Neuron (in vitro differentiated cells): ENCODE data around the gene CLN6.
"Not testable (repeated sequence)": the region's sequence is repeated elsewhere in the genome, so short reads cannot be mapped to it uniquely, and the experiment has no call there.

Source experiments
- H2AFZ ChIP-seq: one replicate; pipeline ENCODE4 v1.6.1; 2013; ENCODE audit warnings: low read depth, mild to moderate bottlenecking, inconsistent platforms, low read length, moderate library complexity
- H3K27me3 ChIP-seq: one replicate; pipeline ENCODE4 v1.6.1; 2013; ENCODE audit warnings: low read length; ENCODE audit not compliant: insufficient read depth
- H3K36me3 ChIP-seq: one replicate; pipeline ENCODE4 v1.6.1; 2013; ENCODE audit warnings: low read length; ENCODE audit not compliant: insufficient read depth
- H3K4me1 ChIP-seq: one replicate; pipeline ENCODE4 v1.6.1; 2013; ENCODE audit warnings: low read length; ENCODE audit not compliant: insufficient read depth
- H3K4me3 ChIP-seq: 2 replicates; pipeline ENCODE4 v1.5.1; 2013; ENCODE audit warnings: mild to moderate bottlenecking, low read length, moderate library complexity
- H3K9me3 ChIP-seq: one replicate; pipeline ENCODE4 v1.6.1; 2013; ENCODE audit warnings: low read length

The CLN6 gene

GRCh38 chr15:68213491-68213845 lies 16.1 kb downstream of the CLN6 start:
- not testable (repeated sequence) for H3K27me3 ChIP-seq

GRCh38 chr15:68211656-68212320 lies 17.7 kb downstream of the CLN6 start:
- no peaks in the 10 kb centered on the region for H3K9me3 ChIP-seq
- H3K27me3 ChIP-seq = no peaks in the 10 kb centered on the region
- H3K4me1 ChIP-seq = no peaks in the 10 kb centered on the region
- no peak overlapping the region for H3K4me3 ChIP-seq
- peaks cover 22% of the 10 kb centered on the region for H3K36me3 ChIP-seq
- no peak overlapping the region for H2AFZ ChIP-seq

More at GRCh38 chr15:68213491-68213845, 16.1 kb downstream of the CLN6 start:
- not testable (repeated sequence) for H2AFZ ChIP-seq, H3K4me3 ChIP-seq, H3K4me1 ChIP-seq, H3K9me3 ChIP-seq
- peaks cover 32% of the 10 kb centered on the region for H3K36me3 ChIP-seq

GRCh38 chr15:68210821-68211655 lies 18.5 kb downstream of the CLN6 start:
- no peak overlapping the region for H3K4me3 ChIP-seq
- H3K27me3 ChIP-seq = no peaks in the 10 kb centered on the region

GRCh38 chr15:68210409-68210756 lies 19.1 kb downstream of the CLN6 start:
- Histone ChIP-seq H2AFZ (no peak overlapping the region), H3K4me3 (no peak overlapping the region), H3K9me3 (no peaks in the 10 kb centered on the region), H3K4me1 (no peaks in the 10 kb centered on the region), H3K27me3 (no peaks in the 10 kb centered on the region), H3K36me3 (peaks cover 15% of the 10 kb centered on the region)

More at GRCh38 chr15:68210821-68211655, 18.5 kb downstream of the CLN6 start:
- H3K9me3 ChIP-seq = no peaks in the 10 kb centered on the region
- no peaks in the 10 kb centered on the region for H3K4me1 ChIP-seq
- H3K36me3 ChIP-seq = peaks cover 17% of the 10 kb centered on the region
- H2AFZ ChIP-seq = no peak overlapping the region

GRCh38 chr15:68209735-68210408 lies 19.7 kb downstream of the CLN6 start:
- H3K4me1 ChIP-seq = no peaks in the 10 kb centered on the region
- H3K4me3 ChIP-seq = no peak overlapping the region
- H2AFZ ChIP-seq = no peak overlapping the region
- H3K27me3 ChIP-seq = no peaks in the 10 kb centered on the region
- no peaks in the 10 kb centered on the region for H3K9me3 ChIP-seq
- H3K36me3 ChIP-seq = peaks cover 15% of the 10 kb centered on the region

- Histone ChIP-seq H3K27me3 (no peaks in the 10 kb centered on the region), H3K36me3 (peaks cover 15% of the 10 kb centered on the region), H3K9me3 (no peaks in the 10 kb centered on the region), H2AFZ (no peak overlapping the region), H3K4me1 (no peaks in the 10 kb centered on the region), H3K4me3 (no peak overlapping the region)
Observed at GRCh38 chr15:68209272-68209671, 20.3 kb downstream of the CLN6 start.

GRCh38 chr15:68208636-68209240 lies 20.8 kb downstream of the CLN6 start:
- H3K27me3 ChIP-seq = no peaks in the 10 kb centered on the region
- H3K4me3 ChIP-seq = no peak overlapping the region
- H3K36me3 ChIP-seq = peaks cover 15% of the 10 kb centered on the region
- H3K9me3 ChIP-seq = no peaks in the 10 kb centered on the region
- H2AFZ ChIP-seq = no peak overlapping the region
- H3K4me1 ChIP-seq = no peaks in the 10 kb centered on the region

GRCh38 chr15:68208136-68208535 lies 21.4 kb downstream of the CLN6 start:
- no peaks in the 10 kb centered on the region for H3K9me3 ChIP-seq
- H2AFZ ChIP-seq = no peak overlapping the region
- H3K36me3 ChIP-seq = peaks cover 15% of the 10 kb centered on the region
- H3K4me3 ChIP-seq = no peak overlapping the region
- no peaks in the 10 kb centered on the region for H3K4me1 ChIP-seq
- H3K27me3 ChIP-seq = no peaks in the 10 kb centered on the region

GRCh38 chr15:68207176-68207935 lies 22.2 kb downstream of the CLN6 start:
- Histone ChIP-seq H3K36me3 (peaks cover 15% of the 10 kb centered on the region), H3K4me1 (no peaks in the 10 kb centered on the region), H3K9me3 (no peaks in the 10 kb centered on the region), H3K27me3 (no peaks in the 10 kb centered on the region), H3K4me3 (no peak overlapping the region), H2AFZ (no peak overlapping the region)

- H3K27me3 ChIP-seq = no peaks in the 10 kb centered on the region
- no peak overlapping the region for H3K4me3 ChIP-seq
- no peaks in the 10 kb centered on the region for H3K9me3 ChIP-seq
- no peaks in the 10 kb centered on the region for H3K4me1 ChIP-seq
- no peak overlapping the region for H2AFZ ChIP-seq
- H3K36me3 ChIP-seq = peaks cover 11% of the 10 kb centered on the region
Observed at GRCh38 chr15:68206711-68207151, 22.8 kb downstream of the CLN6 start.

- no peaks in the 10 kb centered on the region for H3K27me3 ChIP-seq
- peaks cover 8% of the 10 kb centered on the region for H3K36me3 ChIP-seq
- no peak overlapping the region for H3K4me3 ChIP-seq
- H3K9me3 ChIP-seq = no peaks in the 10 kb centered on the region
- H2AFZ ChIP-seq = no peak overlapping the region
- H3K4me1 ChIP-seq = no peaks in the 10 kb centered on the region
Observed at GRCh38 chr15:68205954-68206539, 23.5 kb downstream of the CLN6 start.

GRCh38 chr15:68205558-68205944 lies 24.0 kb downstream of the CLN6 start:
- no peaks in the 10 kb centered on the region for H3K27me3 ChIP-seq
- no peaks in the 10 kb centered on the region for H3K4me1 ChIP-seq
- no peaks in the 10 kb centered on the region for H3K9me3 ChIP-seq
- no peak overlapping the region for H3K4me3 ChIP-seq
- no peak overlapping the region for H2AFZ ChIP-seq
- peaks cover 6% of the 10 kb centered on the region for H3K36me3 ChIP-seq
